LNCaP clone FGC (cell line): ENCODE measurements around the gene MROH9.

Experiments
- DNase-seq: peaks from one replicate; pipeline ENCODE4 v3.0.0-alpha.2; 2011; ENCODE audit warnings: low read depth
- H3K4me3 ChIP-seq: 2 replicates; pipeline ENCODE4 v1.5.1; 2011; ENCODE audit warnings: mild to moderate bottlenecking, low read depth, low read length, control low read depth
- TF ChIP-seq, protein P1 (sequence below): IDR thresholded peaks from 2 replicates; pipeline ENCODE4 v1.5.1; 2012; ENCODE audit warnings: mild to moderate bottlenecking; ENCODE audit not compliant: control insufficient read depth, insufficient read depth; ENCODE audit errors: extremely low read depth

Gene MROH9

DNA sequence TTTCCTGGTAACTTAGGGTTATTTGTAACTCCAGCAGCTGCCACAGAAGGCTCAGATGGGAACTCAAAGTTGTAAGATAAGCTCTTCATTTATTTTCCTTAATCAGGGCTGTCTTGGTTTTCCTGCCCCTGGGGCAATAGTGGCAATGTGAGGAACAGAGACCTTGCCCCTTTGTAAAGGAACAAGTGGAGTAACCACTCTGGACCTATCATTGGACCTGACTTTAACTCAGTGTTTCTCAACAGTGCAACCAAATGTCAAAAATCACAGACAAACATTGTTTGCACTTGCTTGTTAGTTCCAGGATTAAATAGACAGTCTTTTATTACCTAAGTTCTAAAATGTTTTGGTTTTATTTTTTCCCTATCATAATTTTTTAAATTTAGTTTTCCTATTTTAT is 152.6 kb downstream of the MROH9 start:
- H3K4me3 ChIP-seq: no peak overlapping the region
- DNase-seq: no peak
- TF ChIP-seq, protein P1, sequence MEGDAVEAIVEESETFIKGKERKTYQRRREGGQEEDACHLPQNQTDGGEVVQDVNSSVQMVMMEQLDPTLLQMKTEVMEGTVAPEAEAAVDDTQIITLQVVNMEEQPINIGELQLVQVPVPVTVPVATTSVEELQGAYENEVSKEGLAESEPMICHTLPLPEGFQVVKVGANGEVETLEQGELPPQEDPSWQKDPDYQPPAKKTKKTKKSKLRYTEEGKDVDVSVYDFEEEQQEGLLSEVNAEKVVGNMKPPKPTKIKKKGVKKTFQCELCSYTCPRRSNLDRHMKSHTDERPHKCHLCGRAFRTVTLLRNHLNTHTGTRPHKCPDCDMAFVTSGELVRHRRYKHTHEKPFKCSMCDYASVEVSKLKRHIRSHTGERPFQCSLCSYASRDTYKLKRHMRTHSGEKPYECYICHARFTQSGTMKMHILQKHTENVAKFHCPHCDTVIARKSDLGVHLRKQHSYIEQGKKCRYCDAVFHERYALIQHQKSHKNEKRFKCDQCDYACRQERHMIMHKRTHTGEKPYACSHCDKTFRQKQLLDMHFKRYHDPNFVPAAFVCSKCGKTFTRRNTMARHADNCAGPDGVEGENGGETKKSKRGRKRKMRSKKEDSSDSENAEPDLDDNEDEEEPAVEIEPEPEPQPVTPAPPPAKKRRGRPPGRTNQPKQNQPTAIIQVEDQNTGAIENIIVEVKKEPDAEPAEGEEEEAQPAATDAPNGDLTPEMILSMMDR: no peak

DNA sequence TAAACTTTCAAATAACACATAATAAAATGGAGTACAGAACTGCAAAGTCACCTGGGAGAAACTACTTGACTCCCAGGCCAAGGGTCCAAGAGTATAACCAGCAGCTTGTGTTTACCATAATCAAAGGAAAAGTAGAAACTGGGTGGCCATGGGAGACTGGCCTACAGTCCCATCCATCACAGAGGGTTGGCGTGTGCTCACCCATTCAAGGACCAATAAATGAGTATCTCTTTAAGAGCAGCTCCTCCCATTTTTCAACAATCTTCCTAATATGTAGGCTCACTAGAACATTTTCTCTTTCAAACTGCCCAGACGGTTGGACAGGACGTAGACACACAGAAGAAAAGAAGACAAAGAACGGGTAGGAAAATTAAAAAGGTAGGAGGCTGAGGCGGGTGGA is 155.3 kb downstream of the MROH9 start, which contains the start of gene FMO3:
FMO3 (plus strand) TSS at position 302 of the 400 bp plus-strand sequence. CDS start 1,754 bp downstream, outside the sequence.
- DNase-seq: no peak

DNA sequence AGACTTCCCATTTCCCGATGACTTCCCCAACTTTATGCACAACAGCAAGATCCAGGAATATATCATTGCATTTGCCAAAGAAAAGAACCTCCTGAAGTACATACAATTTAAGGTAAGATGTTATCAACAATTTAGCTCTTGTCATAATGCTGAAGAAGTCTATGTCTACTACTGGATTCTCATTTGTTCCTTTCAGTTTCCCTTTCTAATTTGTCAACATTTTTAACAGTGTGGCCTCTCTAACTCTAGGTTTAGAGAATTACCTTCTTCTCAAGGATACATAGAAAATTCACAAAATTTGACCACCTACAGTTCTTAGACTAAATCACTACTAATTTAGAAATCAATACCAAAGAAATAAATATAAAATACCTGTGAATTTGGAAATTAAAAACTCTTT is 168.5 kb downstream of the MROH9 start:
- TF ChIP-seq, protein P1: no peak
- no peak overlapping the region for H3K4me3 ChIP-seq
- no peak for DNase-seq

More for the DNA sequence above, 155.3 kb downstream of the MROH9 start, which contains the start of gene FMO3:
- no peak within 1 kb of the TSS for H3K4me3 ChIP-seq
- TF ChIP-seq, protein P1: no peak

DNA sequence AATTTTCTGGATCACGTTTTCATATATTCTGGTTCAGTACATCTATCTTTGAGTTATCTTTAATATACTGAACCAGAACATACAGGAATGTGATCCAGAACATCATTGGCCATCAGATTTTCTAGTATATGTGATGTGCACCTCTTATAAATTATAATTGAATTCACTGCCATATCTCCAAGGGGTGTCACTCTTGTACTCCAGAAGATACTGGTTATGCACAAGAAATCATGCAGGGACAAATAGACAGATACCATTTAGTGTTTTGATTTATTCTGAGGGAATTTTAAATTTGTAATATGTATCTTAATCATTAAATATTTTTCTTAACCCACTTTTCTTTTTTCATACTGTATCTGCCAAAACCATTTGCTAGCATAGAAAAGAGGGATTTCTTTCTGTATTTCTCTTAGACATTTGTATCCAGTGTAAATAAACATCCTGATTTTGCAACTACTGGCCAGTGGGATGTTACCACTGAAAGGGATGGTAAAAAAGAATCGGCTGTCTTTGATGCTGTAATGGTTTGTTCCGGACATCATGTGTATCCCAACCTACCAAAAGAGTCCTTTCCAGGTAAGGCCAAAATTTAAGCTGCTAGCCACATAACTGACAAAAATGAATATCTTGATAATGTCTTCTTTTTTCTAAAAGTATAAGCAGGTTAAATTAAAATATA is 172.1 kb downstream of the MROH9 start:
- DNase-seq: no peak
- TF ChIP-seq, protein P1: peak; percentile 22; the same call in 1 of the 2 replicates
- H3K4me3 ChIP-seq: no peak overlapping the region

DNA sequence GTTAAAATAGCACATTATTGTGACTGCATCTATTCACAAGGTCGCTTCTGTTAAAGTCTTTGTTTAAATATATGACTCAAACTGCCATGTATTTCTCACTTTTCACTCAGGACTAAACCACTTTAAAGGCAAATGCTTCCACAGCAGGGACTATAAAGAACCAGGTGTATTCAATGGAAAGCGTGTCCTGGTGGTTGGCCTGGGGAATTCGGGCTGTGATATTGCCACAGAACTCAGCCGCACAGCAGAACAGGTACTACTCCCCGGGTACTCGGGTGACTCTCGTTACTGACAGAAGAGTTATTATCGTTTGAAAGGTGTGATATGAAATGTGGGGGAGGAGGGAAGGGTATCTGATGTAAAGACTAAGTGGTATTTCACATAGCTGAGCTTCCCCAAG is 172.6 kb downstream of the MROH9 start:
- no peak for DNase-seq
- TF ChIP-seq, protein P1: no peak
- no peak overlapping the region for H3K4me3 ChIP-seq

DNA sequence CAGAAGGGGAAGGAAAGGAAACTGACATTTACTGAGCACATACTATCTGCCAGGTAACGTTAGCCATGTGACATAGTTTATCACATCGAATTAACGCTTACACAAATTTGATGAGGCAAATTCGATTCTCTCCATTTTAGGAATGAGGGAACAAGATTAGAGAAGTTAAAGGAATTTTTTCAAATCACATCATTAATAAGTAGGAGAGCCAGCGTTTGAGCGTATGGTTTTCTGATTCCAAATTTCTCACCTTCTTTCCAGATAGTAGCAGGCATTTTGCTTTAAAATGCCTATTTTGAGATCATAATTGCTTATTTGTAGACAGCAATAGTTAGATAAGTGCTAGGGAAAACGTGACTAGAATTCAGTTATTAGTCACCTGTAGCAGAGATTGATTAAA is 174.6 kb downstream of the MROH9 start:
- DNase-seq: no peak
- TF ChIP-seq, protein P1: no peak
- H3K4me3 ChIP-seq: no peak overlapping the region
